GM20000 (cell line): ENCODE measurements around the gene ZNF567.

Source experiments
- DNase-seq: peaks from one replicate; pipeline ENCODE4 v3.0.0; 2012; ENCODE audit warnings: low spot score
- TF ChIP-seq, protein P1 (sequence below): IDR thresholded peaks from 2 replicates; pipeline ENCODE4 v1.5.1; 2012; ENCODE audit warnings: mild to moderate bottlenecking, control low read depth; ENCODE audit errors: extremely low read depth, missing control alignments

Gene ZNF567

DNA sequence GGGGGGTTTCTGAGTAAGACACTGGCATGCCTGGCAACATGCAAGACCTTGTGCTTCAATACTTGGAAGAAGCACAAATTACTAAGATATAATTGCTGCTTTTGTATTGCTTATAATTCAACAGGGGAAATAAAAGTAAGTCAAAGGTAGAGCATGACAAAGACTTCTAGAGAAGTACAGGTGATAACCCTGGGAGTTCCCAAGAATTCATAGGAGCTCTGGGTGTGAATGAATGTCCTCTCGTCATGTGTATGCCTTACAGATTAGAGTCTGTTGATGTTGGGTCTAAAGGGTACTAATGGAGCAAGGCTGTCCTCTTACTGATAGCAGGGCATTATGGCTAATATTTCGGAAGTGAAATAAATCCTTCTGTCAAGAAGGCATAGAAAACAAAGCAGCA is 13.2 kb upstream of the ZNF567 start:
- no peak for DNase-seq
- TF ChIP-seq, protein P1, sequence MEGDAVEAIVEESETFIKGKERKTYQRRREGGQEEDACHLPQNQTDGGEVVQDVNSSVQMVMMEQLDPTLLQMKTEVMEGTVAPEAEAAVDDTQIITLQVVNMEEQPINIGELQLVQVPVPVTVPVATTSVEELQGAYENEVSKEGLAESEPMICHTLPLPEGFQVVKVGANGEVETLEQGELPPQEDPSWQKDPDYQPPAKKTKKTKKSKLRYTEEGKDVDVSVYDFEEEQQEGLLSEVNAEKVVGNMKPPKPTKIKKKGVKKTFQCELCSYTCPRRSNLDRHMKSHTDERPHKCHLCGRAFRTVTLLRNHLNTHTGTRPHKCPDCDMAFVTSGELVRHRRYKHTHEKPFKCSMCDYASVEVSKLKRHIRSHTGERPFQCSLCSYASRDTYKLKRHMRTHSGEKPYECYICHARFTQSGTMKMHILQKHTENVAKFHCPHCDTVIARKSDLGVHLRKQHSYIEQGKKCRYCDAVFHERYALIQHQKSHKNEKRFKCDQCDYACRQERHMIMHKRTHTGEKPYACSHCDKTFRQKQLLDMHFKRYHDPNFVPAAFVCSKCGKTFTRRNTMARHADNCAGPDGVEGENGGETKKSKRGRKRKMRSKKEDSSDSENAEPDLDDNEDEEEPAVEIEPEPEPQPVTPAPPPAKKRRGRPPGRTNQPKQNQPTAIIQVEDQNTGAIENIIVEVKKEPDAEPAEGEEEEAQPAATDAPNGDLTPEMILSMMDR: no peak

- TF ChIP-seq, protein P1: no peak
- DNase-seq: no peak
These were observed 8.0 kb upstream of the ZNF567 start for GRCh38 chr19:36679455-36679854.

- no peak for DNase-seq
- TF ChIP-seq, protein P1: no peak
These were observed 1.6 kb upstream of the ZNF567 start for GRCh38 chr19:36685835-36686234.

GRCh38 chr19:36686365-36687213 is 823 bp upstream of the ZNF567 start:
- TF ChIP-seq, protein P1: no peak
- no peak for DNase-seq

- DNase-seq: no peak
These were observed 646 bp downstream of the ZNF567 start for GRCh38 chr19:36688058-36688457.

DNA sequence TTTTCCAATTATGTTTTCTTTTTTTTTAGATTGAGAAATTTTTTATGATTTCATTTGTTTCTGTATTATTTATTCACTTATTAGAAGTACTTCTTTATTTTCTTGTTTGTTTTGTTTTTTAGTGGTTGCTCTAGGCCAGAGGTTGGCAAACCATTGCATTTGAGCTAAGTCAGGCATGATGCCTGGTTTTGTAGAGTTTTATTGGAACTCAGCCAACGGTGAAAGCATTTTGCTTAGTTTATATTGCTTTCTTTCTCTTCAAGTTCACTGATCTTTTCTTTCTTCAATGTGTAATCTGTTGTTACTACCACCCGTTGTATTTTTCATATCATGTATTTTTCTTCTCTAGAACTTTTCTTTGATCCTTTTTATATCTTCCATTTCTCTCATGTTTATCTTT is 19.7 kb downstream of the ZNF567 start:
- DNase-seq: no peak
- TF ChIP-seq, protein P1: no peak

More at GRCh38 chr19:36688058-36688457, 646 bp downstream of the ZNF567 start:
- TF ChIP-seq, protein P1: no peak

GRCh38 chr19:36709423-36709822 is 22.0 kb downstream of the ZNF567 start:
- no peak for DNase-seq
- TF ChIP-seq, protein P1: no peak
